HFF-Myc (cell line): ENCODE results near the gene FUZ.

Source experiments
- DNase-seq: peaks from one replicate; pipeline ENCODE4 v3.0.0-alpha.2; 2011; ENCODE audit warnings: low read depth; ENCODE audit errors: extremely low read depth
- H3K4me3 ChIP-seq: replicated peaks from 2 replicates; pipeline ENCODE4 v1.5.1; 2011; ENCODE audit warnings: low read depth, mild to moderate bottlenecking, control low read depth, low read length
- CTCF ChIP-seq: IDR thresholded peaks from 2 replicates; pipeline ENCODE4 v1.5.1; 2012; ENCODE audit warnings: mild to moderate bottlenecking, low read depth, low read length, control low read depth; ENCODE audit errors: missing control alignments

The FUZ gene

GRCh38 chr19:49791776-49792445 lies 21.2 kb downstream of the FUZ start:
- no peak for DNase-seq
- TF ChIP-seq CTCF = no peak
- H3K4me3 ChIP-seq = no peak overlapping the region

- no peak for TF ChIP-seq CTCF
- no peak overlapping the region for H3K4me3 ChIP-seq
- DNase-seq = no peak
Observed at GRCh38 chr19:49790866-49791265, 22.2 kb downstream of the FUZ start.

- DNase-seq = no peak
- no peak overlapping the region for H3K4me3 ChIP-seq
- TF ChIP-seq CTCF = no peak
Observed at GRCh38 chr19:49788857-49789256, 24.2 kb downstream of the FUZ start.

GRCh38 chr19:49787746-49788145 lies 25.3 kb downstream of the FUZ start:
- DNase-seq = no peak
- H3K4me3 ChIP-seq = no peak overlapping the region
- no peak for TF ChIP-seq CTCF

GRCh38 chr19:49786376-49786820 lies 26.7 kb downstream of the FUZ start:
- no peak for TF ChIP-seq CTCF
- DNase-seq = no peak
- no peak overlapping the region for H3K4me3 ChIP-seq

- H3K4me3 ChIP-seq = no peak overlapping the region
- no peak for TF ChIP-seq CTCF
- DNase-seq = no peak
Observed at GRCh38 chr19:49782515-49782914, 30.6 kb downstream of the FUZ start.

GRCh38 chr19:49781394-49781793 lies 31.7 kb downstream of the FUZ start:
- no peak overlapping the region for H3K4me3 ChIP-seq
- TF ChIP-seq CTCF = no peak
- DNase-seq = no peak
